ENCODE results near the gene CR2.

Gene CR2

GRCh38 chr1:207504438-207504837 is 50.3 kb downstream of the CR2 start:
- no peaks in the 10 kb centered on the region for H3K27me3 ChIP-seq (ENCODE audit: insufficient read depth, low read depth)
- H3K4me3 ChIP-seq (IDR thresholded peaks at IDR 0.05; ENCODE audit: insufficient read depth, low read depth, low read length): no peak overlapping the region
- no peak overlapping the region for H3K27ac ChIP-seq
- TF ChIP-seq CTCF (conservative IDR thresholded peaks at IDR 0.05; ENCODE audit: low read depth, low read length): no peak
- H3K4me2 ChIP-seq: no peak overlapping the region
- no peak overlapping the region for H2AFZ ChIP-seq (ENCODE audit: low read depth)
- H4K20me1 ChIP-seq (ENCODE audit: insufficient read depth): no peaks in the 10 kb centered on the region
- H3K9ac ChIP-seq: no peak overlapping the region
- no peaks in the 10 kb centered on the region for H3K36me3 ChIP-seq (ENCODE audit: insufficient read depth)
- H3K79me2 ChIP-seq (ENCODE audit: insufficient read depth, low read depth): no peaks in the 10 kb centered on the region
- peaks cover 9% of the 10 kb centered on the region for H3K4me1 ChIP-seq (ENCODE audit: low read depth, poor library complexity, severe bottlenecking)

DNA sequence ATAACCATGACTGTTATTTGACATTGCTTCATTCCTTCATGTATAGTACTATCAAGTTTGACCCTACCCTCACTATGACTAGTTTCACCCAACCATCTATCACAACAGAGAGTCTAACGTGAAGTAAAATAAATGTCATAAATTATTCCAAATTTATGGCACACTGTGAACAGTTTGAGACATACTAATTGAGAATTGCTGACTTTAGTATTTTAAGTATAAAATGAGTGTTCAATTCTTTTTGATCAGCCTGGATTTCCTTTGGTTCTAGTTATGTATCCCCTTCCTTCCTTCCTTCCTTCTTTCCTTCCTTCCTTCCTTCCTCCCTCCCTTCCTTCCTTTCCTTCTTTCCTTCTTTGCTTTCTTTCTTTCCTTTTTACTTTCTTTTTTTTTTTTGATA is 56.3 kb downstream of the CR2 start:
- Histone ChIP-seq H4K20me1 (ENCODE audit: insufficient read depth) (no peaks in the 10 kb centered on the region), H3K4me3 (IDR thresholded peaks at IDR 0.05; ENCODE audit: insufficient read depth, low read depth, low read length) (no peak overlapping the region), H3K4me2 (no peak overlapping the region), H2AFZ (ENCODE audit: low read depth) (no peak overlapping the region), H3K27me3 (ENCODE audit: insufficient read depth, low read depth) (no peaks in the 10 kb centered on the region), H3K79me2 (ENCODE audit: insufficient read depth, low read depth) (no peaks in the 10 kb centered on the region), H3K4me1 (ENCODE audit: low read depth, poor library complexity, severe bottlenecking) (no peaks in the 10 kb centered on the region), H3K9ac (no peak overlapping the region), H3K27ac (no peak overlapping the region), H3K36me3 (ENCODE audit: insufficient read depth) (no peaks in the 10 kb centered on the region)
- TF ChIP-seq CTCF (conservative IDR thresholded peaks at IDR 0.05; ENCODE audit: low read depth, low read length): no peak

GRCh38 chr1:207514890-207515289 is 60.8 kb downstream of the CR2 start:
- Histone ChIP-seq H3K9ac (no peak overlapping the region), H3K4me1 (ENCODE audit: low read depth, poor library complexity, severe bottlenecking) (no peaks in the 10 kb centered on the region), H3K4me3 (IDR thresholded peaks at IDR 0.05; ENCODE audit: insufficient read depth, low read depth, low read length) (no peak overlapping the region), H3K36me3 (ENCODE audit: insufficient read depth) (no peaks in the 10 kb centered on the region), H2AFZ (ENCODE audit: low read depth) (no peak overlapping the region), H4K20me1 (ENCODE audit: insufficient read depth) (no peaks in the 10 kb centered on the region), H3K27me3 (ENCODE audit: insufficient read depth, low read depth) (no peaks in the 10 kb centered on the region), H3K4me2 (no peak overlapping the region), H3K79me2 (ENCODE audit: insufficient read depth, low read depth) (no peaks in the 10 kb centered on the region), H3K27ac (no peak overlapping the region)
- no peak for TF ChIP-seq CTCF (conservative IDR thresholded peaks at IDR 0.05; ENCODE audit: low read depth, low read length)

DNA sequence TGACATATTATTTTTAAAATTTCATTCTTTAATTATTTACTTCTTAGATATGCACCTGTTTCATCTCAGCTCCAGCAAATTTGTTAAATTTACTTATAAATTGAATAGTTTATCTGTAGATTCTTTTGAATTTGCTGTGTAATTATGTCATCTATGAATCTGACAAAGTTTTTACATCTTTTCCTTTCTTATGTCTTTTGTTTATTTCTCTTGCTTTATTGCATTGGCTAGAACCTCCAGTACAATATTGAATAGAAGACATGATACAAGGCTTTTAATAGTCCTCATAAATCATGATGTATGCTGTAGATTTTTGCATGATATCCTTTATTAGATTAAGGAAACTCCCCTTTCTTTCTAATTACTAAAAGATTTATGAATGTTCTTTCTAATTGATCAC is 62.6 kb downstream of the CR2 start:
- H3K4me3 ChIP-seq (IDR thresholded peaks at IDR 0.05; ENCODE audit: insufficient read depth, low read depth, low read length): no peak overlapping the region
- H2AFZ ChIP-seq (ENCODE audit: low read depth): no peak overlapping the region
- no peaks in the 10 kb centered on the region for H4K20me1 ChIP-seq (ENCODE audit: insufficient read depth)
- TF ChIP-seq CTCF (conservative IDR thresholded peaks at IDR 0.05; ENCODE audit: low read depth, low read length): no peak
- no peaks in the 10 kb centered on the region for H3K79me2 ChIP-seq (ENCODE audit: insufficient read depth, low read depth)
- no peak overlapping the region for H3K27ac ChIP-seq
- H3K4me1 ChIP-seq (ENCODE audit: low read depth, poor library complexity, severe bottlenecking): no peaks in the 10 kb centered on the region
- H3K36me3 ChIP-seq (ENCODE audit: insufficient read depth): no peaks in the 10 kb centered on the region
- no peak overlapping the region for H3K4me2 ChIP-seq
- no peak overlapping the region for H3K9ac ChIP-seq
- no peaks in the 10 kb centered on the region for H3K27me3 ChIP-seq (ENCODE audit: insufficient read depth, low read depth)

Measured in KMS-11 (cell line).